Panc1 (cell line): ENCODE measurements around the gene GGTA1.

ENCODE experiments used
- POLR2AphosphoS5 ChIP-seq: IDR thresholded peaks from 2 replicates; pipeline ENCODE4 v1.6.1; 2012; ENCODE audit warnings: mild to moderate bottlenecking, low read depth, low read length, moderate library complexity
- TCF7L2 ChIP-seq: IDR thresholded peaks from 2 replicates; pipeline ENCODE4 v1.6.1; 2011; ENCODE audit warnings: mild to moderate bottlenecking, low read depth, low read length, inconsistent platforms
- TF ChIP-seq, protein P1 (sequence below): fragments of 450-650 bp; IDR thresholded peaks from 2 replicates; pipeline ENCODE4 v1.5.1; 2017; ENCODE audit warnings: mild to moderate bottlenecking
- TF ChIP-seq, protein P2 (sequence below), 2 experiments: IDR thresholded peaks; 2 replicates each; pipeline ENCODE4 v1.6.1; 2011 to 2012; ENCODE audit warnings: low read depth in 2 of 2, control low read depth in 1 of 2, low read length in 1 of 2, mild to moderate bottlenecking in 1 of 2, moderate library complexity in 1 of 2; ENCODE audit not compliant: insufficient read depth in 1 of 2

DNA sequence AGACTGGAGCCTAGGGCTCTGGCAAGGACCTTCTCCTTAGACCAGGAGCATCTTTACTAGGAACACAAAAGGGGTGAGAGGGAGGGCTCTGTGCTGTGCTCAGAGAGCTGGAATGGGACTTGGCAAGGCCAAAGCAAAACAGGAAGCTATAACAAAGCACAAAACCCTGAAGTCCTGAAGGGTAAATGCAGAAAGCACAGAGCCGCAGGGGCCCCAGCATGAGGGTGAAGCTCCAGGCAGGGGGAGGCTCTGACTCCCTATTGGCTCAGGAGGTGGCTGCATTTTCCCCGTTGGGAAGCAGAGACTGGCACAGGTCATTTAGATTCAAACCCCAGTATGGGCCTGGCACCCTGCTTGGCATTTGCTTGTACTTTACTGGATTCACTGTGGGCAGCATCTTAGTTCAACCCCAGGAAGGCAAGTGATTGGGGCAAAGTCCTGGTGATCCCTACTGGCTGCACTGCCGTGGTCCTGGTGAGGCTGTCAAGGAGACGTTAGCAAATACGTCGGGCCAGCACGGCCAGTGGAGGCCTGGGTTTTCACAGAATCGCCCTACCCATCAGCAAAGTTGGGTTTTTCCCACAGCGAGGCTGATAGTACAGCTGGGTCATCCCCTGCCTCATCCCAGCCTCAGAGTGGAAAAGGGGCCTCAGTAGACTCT lies 46.3 kb downstream of the GGTA1 start:
- no peak for TF ChIP-seq POLR2AphosphoS5
- TF ChIP-seq, protein P1, sequence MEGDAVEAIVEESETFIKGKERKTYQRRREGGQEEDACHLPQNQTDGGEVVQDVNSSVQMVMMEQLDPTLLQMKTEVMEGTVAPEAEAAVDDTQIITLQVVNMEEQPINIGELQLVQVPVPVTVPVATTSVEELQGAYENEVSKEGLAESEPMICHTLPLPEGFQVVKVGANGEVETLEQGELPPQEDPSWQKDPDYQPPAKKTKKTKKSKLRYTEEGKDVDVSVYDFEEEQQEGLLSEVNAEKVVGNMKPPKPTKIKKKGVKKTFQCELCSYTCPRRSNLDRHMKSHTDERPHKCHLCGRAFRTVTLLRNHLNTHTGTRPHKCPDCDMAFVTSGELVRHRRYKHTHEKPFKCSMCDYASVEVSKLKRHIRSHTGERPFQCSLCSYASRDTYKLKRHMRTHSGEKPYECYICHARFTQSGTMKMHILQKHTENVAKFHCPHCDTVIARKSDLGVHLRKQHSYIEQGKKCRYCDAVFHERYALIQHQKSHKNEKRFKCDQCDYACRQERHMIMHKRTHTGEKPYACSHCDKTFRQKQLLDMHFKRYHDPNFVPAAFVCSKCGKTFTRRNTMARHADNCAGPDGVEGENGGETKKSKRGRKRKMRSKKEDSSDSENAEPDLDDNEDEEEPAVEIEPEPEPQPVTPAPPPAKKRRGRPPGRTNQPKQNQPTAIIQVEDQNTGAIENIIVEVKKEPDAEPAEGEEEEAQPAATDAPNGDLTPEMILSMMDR = no peak
- TF ChIP-seq, protein P2, sequence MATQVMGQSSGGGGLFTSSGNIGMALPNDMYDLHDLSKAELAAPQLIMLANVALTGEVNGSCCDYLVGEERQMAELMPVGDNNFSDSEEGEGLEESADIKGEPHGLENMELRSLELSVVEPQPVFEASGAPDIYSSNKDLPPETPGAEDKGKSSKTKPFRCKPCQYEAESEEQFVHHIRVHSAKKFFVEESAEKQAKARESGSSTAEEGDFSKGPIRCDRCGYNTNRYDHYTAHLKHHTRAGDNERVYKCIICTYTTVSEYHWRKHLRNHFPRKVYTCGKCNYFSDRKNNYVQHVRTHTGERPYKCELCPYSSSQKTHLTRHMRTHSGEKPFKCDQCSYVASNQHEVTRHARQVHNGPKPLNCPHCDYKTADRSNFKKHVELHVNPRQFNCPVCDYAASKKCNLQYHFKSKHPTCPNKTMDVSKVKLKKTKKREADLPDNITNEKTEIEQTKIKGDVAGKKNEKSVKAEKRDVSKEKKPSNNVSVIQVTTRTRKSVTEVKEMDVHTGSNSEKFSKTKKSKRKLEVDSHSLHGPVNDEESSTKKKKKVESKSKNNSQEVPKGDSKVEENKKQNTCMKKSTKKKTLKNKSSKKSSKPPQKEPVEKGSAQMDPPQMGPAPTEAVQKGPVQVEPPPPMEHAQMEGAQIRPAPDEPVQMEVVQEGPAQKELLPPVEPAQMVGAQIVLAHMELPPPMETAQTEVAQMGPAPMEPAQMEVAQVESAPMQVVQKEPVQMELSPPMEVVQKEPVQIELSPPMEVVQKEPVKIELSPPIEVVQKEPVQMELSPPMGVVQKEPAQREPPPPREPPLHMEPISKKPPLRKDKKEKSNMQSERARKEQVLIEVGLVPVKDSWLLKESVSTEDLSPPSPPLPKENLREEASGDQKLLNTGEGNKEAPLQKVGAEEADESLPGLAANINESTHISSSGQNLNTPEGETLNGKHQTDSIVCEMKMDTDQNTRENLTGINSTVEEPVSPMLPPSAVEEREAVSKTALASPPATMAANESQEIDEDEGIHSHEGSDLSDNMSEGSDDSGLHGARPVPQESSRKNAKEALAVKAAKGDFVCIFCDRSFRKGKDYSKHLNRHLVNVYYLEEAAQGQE (IDR thresholded peaks at IDR 0.05; ENCODE audit: insufficient read depth in 1 of 2, low read depth in 2 of 2, low read length in 1 of 2) = no peak
- no peak for TF ChIP-seq TCF7L2
